Measurements from ENCODE around the gene PKP3. TPM values are rescaled to one million over a fixed set of nuclear protein-coding genes. Genes with fewer than 3 reads are reported as not detected.

PKP3 gene
- total RNA-seq, 1 donor from 2014 or later: 117 TPM

GRCh38 chr11:416051-416756, 22.2 kb downstream of the PKP3 start:
- Histone ChIP-seq H3K27me3 (no peaks in the 10 kb centered on the region), H3K9me3 (no peaks in the 10 kb centered on the region), H3K4me1 (peaks cover 38% of the 10 kb centered on the region), H3K27ac (peak overlapping the region; percentile 56), H3K4me3 (peak overlapping the region; percentile 44 to 50), H3K36me3 (no peaks in the 10 kb centered on the region)
- TF ChIP-seq POLR2A (IDR thresholded peaks at IDR 0.05) (no peak), CTCF (IDR thresholded peaks at IDR 0.05) (no peak), POLR2AphosphoS5 (IDR thresholded peaks at IDR 0.05; ENCODE audit: insufficient read depth in 1 of 2, low read depth in 1 of 2) (no peak)
- no peak for DNase-seq (ENCODE audit: extremely low spot score in 2 of 2)
- intact Hi-C loops (cut with DNase I): no loop called here

GRCh38 chr11:416757-417621, 23.0 kb downstream of the PKP3 start:
- no peaks in the 10 kb centered on the region for H3K9me3 ChIP-seq
- TF ChIP-seq CTCF (IDR thresholded peaks at IDR 0.05) (no peak), POLR2AphosphoS5 (IDR thresholded peaks at IDR 0.05; ENCODE audit: insufficient read depth in 1 of 2, low read depth in 1 of 2) (no peak), POLR2A (IDR thresholded peaks at IDR 0.05) (no peak)
- peaks cover 38% of the 10 kb centered on the region for H3K4me1 ChIP-seq
- no peaks in the 10 kb centered on the region for H3K27me3 ChIP-seq
- H3K36me3 ChIP-seq: no peaks in the 10 kb centered on the region
- H3K27ac ChIP-seq: peak overlapping the region; percentile 56
- no peak for DNase-seq (ENCODE audit: extremely low spot score in 2 of 2)
- H3K4me3 ChIP-seq: peak overlapping the region; percentile 44 to 50
- intact Hi-C loops (cut with DNase I): no loop called here

GRCh38 chr11:417652-418342, 23.8 kb downstream of the PKP3 start:
- H3K4me3 ChIP-seq: peak overlapping the region; percentile 44 to 50
- no peaks in the 10 kb centered on the region for H3K9me3 ChIP-seq
- no peaks in the 10 kb centered on the region for H3K36me3 ChIP-seq
- no peaks in the 10 kb centered on the region for H3K27me3 ChIP-seq
- no peak overlapping the region for H3K27ac ChIP-seq
- peaks cover 37% of the 10 kb centered on the region for H3K4me1 ChIP-seq
- intact Hi-C loops (cut with DNase I): no loop called here
- no peak for DNase-seq (ENCODE audit: extremely low spot score in 2 of 2)
- TF ChIP-seq POLR2AphosphoS5 (IDR thresholded peaks at IDR 0.05; ENCODE audit: insufficient read depth in 1 of 2, low read depth in 1 of 2): no peak
- TF ChIP-seq POLR2A (IDR thresholded peaks at IDR 0.05): no peak
- no peak for TF ChIP-seq CTCF (IDR thresholded peaks at IDR 0.05)

- H3K9me3 ChIP-seq: no peaks in the 10 kb centered on the region
- intact Hi-C loops (cut with DNase I): no loop called here
- DNase-seq (ENCODE audit: extremely low spot score in 2 of 2): no peak
- H3K27ac ChIP-seq: no peak overlapping the region
- no peaks in the 10 kb centered on the region for H3K36me3 ChIP-seq
- peaks cover 29% of the 10 kb centered on the region for H3K4me1 ChIP-seq
- H3K4me3 ChIP-seq: no peak overlapping the region
- TF ChIP-seq CTCF (IDR thresholded peaks at IDR 0.05): no peak
- TF ChIP-seq POLR2AphosphoS5 (IDR thresholded peaks at IDR 0.05; ENCODE audit: insufficient read depth in 1 of 2, low read depth in 1 of 2): no peak
- no peak for TF ChIP-seq POLR2A (IDR thresholded peaks at IDR 0.05)
- no peaks in the 10 kb centered on the region for H3K27me3 ChIP-seq
Measured at GRCh38 chr11:418343-419247, 24.6 kb downstream of the PKP3 start.

Data from vagina (tissue), 2 donors.